HepG2 (cell line): ENCODE data around the gene CPT1B. TPM values are rescaled to one million over a fixed set of nuclear protein-coding genes. Genes with fewer than 3 reads are reported as not detected.

ENCODE experiments used
- ATAC-seq: fragments of 200-7000 bp; cut with Tn5 transposase; 3 replicates; pipeline ENCODE4 v1.9.1; 2020; ENCODE audit warnings: mild to moderate bottlenecking, moderate library complexity
- BruUV-seq: library from RNA; stranded (reverse); fragments of 400-500 nt; replicated peaks from 2 replicates; lab custom pipeline; 2021; lab: Mats Ljungman, UMichigan
- CTCF ChIA-PET: fragments of 300-600 bp; formaldehyde crosslinking; extraction: SDS; loops from one replicate; lab custom pipeline; 2021; ENCODE audit warnings: low total read pairs, inconsistent platforms, low intra/inter-chr PET ratio; lab: Yijun Ruan, JAX
- POLR2A ChIA-PET: fragments of 350-600 bp; sonication (Branson Sonifier 250); formaldehyde crosslinking; loops from one replicate; lab custom pipeline; 2020; ENCODE audit warnings: antibody characterized with exemption, inconsistent platforms; lab: Yijun Ruan, JAX
- DNase-seq: peaks from one replicate; pipeline ENCODE4 v3.0.0-alpha.2; 2015; ENCODE audit warnings: low spot score
- FAIRE-seq: peaks from 3 replicates; lab custom pipeline; 2011; peaks lifted over from hg19 to GRCh38; lab: Jason Lieb, UNC
- H2AFZ ChIP-seq: one replicate; pipeline ENCODE4 v1.6.1; 2011; ENCODE audit warnings: low read length, inconsistent platforms
- H3K27ac ChIP-seq: fragments of 300-600 bp; 3 replicates; pipeline ENCODE4 v1.8.0; 2011; ENCODE audit warnings: mixed run types, mild to moderate bottlenecking, mixed read lengths, low read length, inconsistent platforms; ENCODE audit not compliant: insufficient read depth; ENCODE audit errors: extremely low read length
- H3K27me3 ChIP-seq, 2 experiments: fragments of 200-600 bp in 1 of 2; 2 replicates in 1 of 2; 3 replicates in 1 of 2; pipeline versions ENCODE4 v1.6.0 to v1.8.0; 2011; ENCODE audit warnings: low read length in 2 of 2, mild to moderate bottlenecking in 2 of 2, moderate library complexity in 2 of 2, inconsistent platforms in 1 of 2; ENCODE audit not compliant: insufficient read depth in 2 of 2, control insufficient read depth in 1 of 2
- H3K36me3 ChIP-seq, 2 experiments: fragments of 200-600 bp in 1 of 2; replicated peaks in 1 of 2; 2 replicates in 1 of 2; 3 replicates in 1 of 2; pipeline versions ENCODE4 v1.5.1 to v1.8.0; 2011; ENCODE audit warnings: low read length in 2 of 2, inconsistent platforms in 1 of 2; ENCODE audit not compliant: insufficient read depth in 2 of 2, control insufficient read depth in 1 of 2
- H3K4me1 ChIP-seq: 2 replicates; pipeline ENCODE4 v1.5.1; 2012; ENCODE audit warnings: low read length, inconsistent platforms; ENCODE audit not compliant: insufficient read depth
- H3K4me2 ChIP-seq: 2 replicates; pipeline ENCODE4 v1.6.0; 2011; ENCODE audit warnings: low read depth, low read length, inconsistent platforms
- H3K4me3 ChIP-seq, 3 experiments: fragments of 200-600 bp in 1 of 3; sonication (generic), shearing (Covaris generic) in 1 of 3; replicated peaks in 1 of 3; 2 replicates each; pipeline ENCODE4 v1.5.1; 2011 to 2016; ENCODE audit warnings: low read length in 3 of 3, inconsistent platforms in 2 of 3, low read depth in 2 of 3, mild to moderate bottlenecking in 2 of 3, control low read depth in 1 of 3, mixed read lengths in 1 of 3; ENCODE audit not compliant: insufficient read depth in 1 of 3
- H3K79me2 ChIP-seq: one replicate; pipeline ENCODE4 v1.6.1; 2011; ENCODE audit warnings: low read length, inconsistent platforms; ENCODE audit not compliant: insufficient read depth
- H3K9ac ChIP-seq: 2 replicates; pipeline ENCODE4 v1.6.0; 2011; ENCODE audit warnings: mild to moderate bottlenecking, low read depth, low read length, inconsistent platforms; ENCODE audit not compliant: insufficient read depth
- H3K9me3 ChIP-seq: 2 replicates; pipeline ENCODE4 v1.5.1; 2012; ENCODE audit warnings: mild to moderate bottlenecking, low read length
- H4K20me1 ChIP-seq: 2 replicates; pipeline ENCODE4 v1.6.0; 2011; ENCODE audit warnings: inconsistent platforms, mild to moderate bottlenecking, low read length, moderate library complexity; ENCODE audit not compliant: insufficient read depth
- BHLHE40 ChIP-seq: IDR thresholded peaks from 2 replicates; pipeline ENCODE4 v1.6.1; 2011; ENCODE audit warnings: low read length, improper control_type of control experiment
- ETV5 ChIP-seq: IDR thresholded peaks from 2 replicates; pipeline ENCODE4 v1.6.1; 2018; ENCODE audit warnings: missing biosample characterization, missing genetic modification reagents, inconsistent platforms, borderline replicate concordance
- FOSL1 ChIP-seq: sonication (generic); formaldehyde crosslinking; IDR thresholded peaks from 2 replicates; pipeline ENCODE4 v1.9.0; 2021; ENCODE audit warnings: missing genetic modification reagents, borderline replicate concordance
- JUND ChIP-seq: sonication (generic); formaldehyde crosslinking; IDR thresholded peaks from 2 replicates; pipeline ENCODE4 v1.8.0; 2022; ENCODE audit warnings: mild to moderate bottlenecking, missing genetic modification reagents
- KDM1A ChIP-seq: IDR thresholded peaks from 2 replicates; pipeline ENCODE4 v1.6.1; 2016; ENCODE audit warnings: missing compliant biosample characterization
- KDM2A ChIP-seq: sonication (generic); formaldehyde crosslinking; IDR thresholded peaks from 2 replicates; pipeline ENCODE4 v1.4.0; 2020; ENCODE audit warnings: low read depth, missing genetic modification reagents, borderline replicate concordance
- KDM3A ChIP-seq: IDR thresholded peaks from 2 replicates; pipeline ENCODE4 v1.6.1; 2018; ENCODE audit warnings: low read depth, missing compliant biosample characterization
- MTERF4 ChIP-seq: sonication (generic); formaldehyde crosslinking; IDR thresholded peaks from 2 replicates; pipeline ENCODE4 v1.8.0; 2023; ENCODE audit warnings: mild to moderate bottlenecking, missing genetic modification reagents
- PRDM10 ChIP-seq: sonication (generic); formaldehyde crosslinking; IDR thresholded peaks from 2 replicates; pipeline ENCODE4 v1.4.0; 2020; ENCODE audit warnings: low read depth, missing genetic modification reagents
- SATB2 ChIP-seq: sonication (generic); formaldehyde crosslinking; IDR thresholded peaks from 2 replicates; pipeline ENCODE4 v1.5.0; 2020; ENCODE audit warnings: missing genetic modification reagents
- TFDP1 ChIP-seq: IDR thresholded peaks from 2 replicates; pipeline ENCODE4 v1.6.1; 2016; ENCODE audit warnings: missing compliant biosample characterization, missing genetic modification reagents, borderline replicate concordance
- ZBTB20 ChIP-seq: sonication (generic); formaldehyde crosslinking; IDR thresholded peaks from 2 replicates; pipeline ENCODE4 v1.8.1; 2023; ENCODE audit warnings: missing genetic modification reagents, low read depth, mild to moderate bottlenecking, borderline replicate concordance
- ZFP37 ChIP-seq: sonication (generic); formaldehyde crosslinking; IDR thresholded peaks from 2 replicates; pipeline ENCODE4 v1.4.0; 2020; ENCODE audit warnings: missing genetic modification reagents, borderline replicate concordance
- ZNF282 ChIP-seq: fragments of 450-650 bp; IDR thresholded peaks from 2 replicates; pipeline ENCODE4 v1.6.1; 2018; ENCODE audit not compliant: partially characterized antibody
- ZNF33A ChIP-seq: sonication (generic); formaldehyde crosslinking; IDR thresholded peaks from 2 replicates; pipeline ENCODE4 v1.5.1; 2020; ENCODE audit warnings: missing genetic modification reagents, mild to moderate bottlenecking, moderate library complexity, borderline replicate concordance
- ZNF484 ChIP-seq: sonication (generic); formaldehyde crosslinking; IDR thresholded peaks from 2 replicates; pipeline ENCODE4 v1.5.1; 2020; ENCODE audit warnings: mild to moderate bottlenecking, low read depth, missing genetic modification reagents, borderline replicate concordance
- ZNF576 ChIP-seq: sonication (generic); formaldehyde crosslinking; IDR thresholded peaks from 2 replicates; pipeline ENCODE4 v1.4.0; 2020; ENCODE audit warnings: mild to moderate bottlenecking, missing genetic modification reagents
- ZNF580 ChIP-seq: IDR thresholded peaks from 2 replicates; pipeline ENCODE4 v1.6.1; 2016; ENCODE audit warnings: low read depth, borderline replicate concordance
- ZSCAN25 ChIP-seq: sonication (generic); formaldehyde crosslinking; IDR thresholded peaks from 2 replicates; pipeline ENCODE4 v1.8.0; 2022; ENCODE audit warnings: mild to moderate bottlenecking, missing genetic modification reagents
- WGBS: methylation state at CpG from one replicate; pipeline ENCODE4 v1.1.6; 2017; ENCODE audit warnings: low lambda C conversion rate; 5-methylcytosine and 5-hydroxymethylcytosine counted together
- in situ Hi-C: cut with HindIII; loops from 2 replicates; pipeline ENCODE4 v1.10.0; 2017; ENCODE audit warnings: low pct_unique_long_range_greater_than_20kb; ENCODE audit not compliant: extremely low pct_ligation_motif_present
- intact Hi-C: fragments of 100-400 bp; cut with micrococcal nuclease; formaldehyde crosslinking; loops from one replicate; pipeline ENCODE4 v1.10.0; 2022; ENCODE audit not compliant: unreplicated experiment
- polyA plus RNA-seq, 8 experiments: library from polyadenylated mRNA; depleted of rRNA in 3 of 8; stranded (reverse) in 7 of 8; unstranded in 1 of 8; fragments of >200 nt; fragmentation: Illumina TruSeq in 4 of 8; extraction: Trizol in 4 of 8; gene quantifications; 2 replicates each; pipeline versions ENCODE4 v1.2.1 to v1.2.3, GENCODE V29; 2011 to 2016; ENCODE audit warnings: low read depth in 4 of 8, missing spikeins in 1 of 8, mixed read lengths in 1 of 8; ENCODE audit not compliant: insufficient read depth in 1 of 8
- total RNA-seq, 5 experiments: library from RNA; depleted of rRNA; stranded (reverse); fragments of >200 nt; fragmentation: Illumina TruSeq; extraction: Trizol; gene quantifications; 2 replicates each; pipeline ENCODE4 v1.2.3, GENCODE V29; 2016; ENCODE audit warnings: low read depth in 1 of 5

Gene CPT1B
- total and polyA plus RNA-seq, 2 of the 13 experiments (the other 11 are each of a cell fraction or from before 2014, with no cell fraction given), result 9.2 to 19.5 TPM

- peaks cover 15% of the 10 kb centered on the region for H3K4me1 ChIP-seq
- H3K9ac ChIP-seq, result no peak overlapping the region
- H4K20me1 ChIP-seq, result no peaks in the 10 kb centered on the region; the same call in 1 of the 2 replicates
- no peak for FAIRE-seq
- intact Hi-C loops (no loop called here), in situ Hi-C loops (no loop called here)
- H3K79me2 ChIP-seq, result no peaks in the 10 kb centered on the region
- no peaks in the 10 kb centered on the region for H3K36me3 ChIP-seq
- CTCF ChIA-PET, result no interaction called here
- H2AFZ ChIP-seq, result no peak overlapping the region
- POLR2A ChIA-PET, result no interaction called here
- DNase-seq, result no peak
- H3K4me2 ChIP-seq, result no peak overlapping the region
- WGBS, result 97% methylated on average over 68 of the region's 103 CpGs
- H3K4me3 ChIP-seq, result no peak overlapping the region
- ATAC-seq, result no peak
- TF ChIP-seq ZNF282 (no peak), KDM2A (CRISPR knock-in tag) (no peak), FOSL1 (no peak), ETV5 (CRISPR knock-in tag) (no peak), KDM3A (CRISPR knock-in tag) (no peak), ZNF484 (CRISPR knock-in tag) (no peak), MTERF4 (CRISPR knock-in tag) (no peak), ZNF33A (CRISPR knock-in tag) (no peak), ZNF576 (CRISPR knock-in tag) (no peak), PRDM10 (CRISPR knock-in tag) (no peak), ZBTB20 (no peak), ZNF580 (CRISPR knock-in tag) (no peak), JUND (no peak), ZFP37 (CRISPR knock-in tag) (no peak), BHLHE40 (no peak), SATB2 (CRISPR knock-in tag) (no peak), TFDP1 (CRISPR knock-in tag) (no peak), ZSCAN25 (no peak), KDM1A (no peak)
- BruUV-seq, result no TSS peak
- H3K27me3 ChIP-seq, result peaks cover 0 to 2% of the 10 kb centered on the region in 2 experiments; a peak in 2 of 5 replicates
- H3K27ac ChIP-seq, result no peak overlapping the region
- no peaks in the 10 kb centered on the region for H3K9me3 ChIP-seq
Observed at GRCh38 chr22:50604256-50605001, 26.2 kb upstream of the CPT1B start.
